HG03432 (cell line): ENCODE results near the gene IFITM2.
A peak's percentile ranks its signal among the peaks of the same experiment; 100 is the strongest.
"Not testable (repeated sequence)": the region's sequence is repeated elsewhere in the genome, so short reads cannot be mapped to it uniquely, and the experiment has no call there.

Source experiments
- ATAC-seq: cut with Tn5 transposase; IDR thresholded peaks from one replicate; pipeline ENCODE4 v1.9.1; 2021; ENCODE audit warnings: mild to moderate bottlenecking, moderate library complexity; ENCODE audit not compliant: unreplicated experiment

Gene IFITM2

DNA sequence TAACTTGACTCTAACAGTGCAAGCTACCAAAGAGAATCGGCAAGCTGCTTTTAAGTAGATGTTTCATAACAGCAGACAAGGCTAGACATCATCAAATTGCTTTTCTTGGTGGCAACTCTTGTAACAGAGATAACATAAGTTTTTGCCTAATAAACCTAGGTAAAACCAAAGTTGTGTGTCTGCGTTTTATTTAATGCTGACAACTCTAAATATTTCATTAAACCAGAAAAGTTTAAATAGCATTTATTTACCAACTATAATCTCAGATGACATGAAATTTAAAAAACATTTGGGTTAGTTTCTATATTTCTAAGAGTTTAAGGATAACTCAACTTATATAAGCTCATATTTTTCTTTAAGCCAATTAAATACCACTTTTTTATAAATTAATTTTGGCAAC lies 32.3 kb downstream of the IFITM2 start:
- no peak for ATAC-seq

DNA sequence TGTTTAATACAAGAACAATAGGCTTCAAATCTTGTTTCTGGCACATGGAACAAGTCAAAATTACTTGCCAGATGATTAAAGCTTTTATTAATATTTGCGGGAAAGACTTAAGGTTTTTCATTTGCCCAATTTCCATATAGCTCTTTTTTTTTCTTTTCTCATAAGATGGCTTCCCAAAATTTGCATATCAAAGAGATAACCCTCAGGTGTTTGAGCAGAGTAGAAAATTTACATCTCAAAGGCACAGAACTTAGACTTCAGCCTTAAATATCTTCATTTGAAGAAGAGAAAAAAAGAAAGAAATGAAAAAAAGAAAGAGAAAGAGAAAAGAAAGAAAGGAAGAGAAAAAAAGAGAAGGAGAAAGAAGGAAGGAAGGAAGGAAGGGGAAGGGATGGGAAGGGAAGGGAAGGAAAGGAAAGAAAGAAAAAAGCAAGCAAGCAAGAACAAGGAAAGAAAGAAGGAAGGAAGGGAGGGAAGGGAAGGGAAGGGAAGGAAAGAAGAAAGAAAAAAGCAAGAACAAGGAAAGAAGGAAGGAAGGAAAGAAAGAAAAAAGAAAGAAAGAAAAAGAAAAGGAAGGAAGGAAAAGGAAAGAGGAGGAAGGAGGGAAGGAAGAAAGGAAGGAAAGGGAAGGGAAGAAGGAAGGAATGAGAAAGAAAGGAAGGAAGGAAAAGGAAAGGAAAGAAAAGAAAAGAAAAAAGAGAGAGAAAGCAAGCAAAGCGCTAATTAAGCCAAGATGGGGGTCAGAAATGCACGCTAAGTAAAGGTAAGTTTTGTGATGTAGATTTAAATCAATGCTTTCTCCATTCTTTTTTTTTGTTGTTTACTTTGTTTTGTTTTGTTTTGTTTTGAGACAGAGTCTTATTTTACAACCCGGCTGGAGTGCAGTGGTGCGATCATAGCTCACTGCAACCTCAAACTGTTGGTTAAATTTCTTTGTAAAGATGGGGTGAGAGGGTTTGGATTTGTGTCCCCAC lies 33.2 kb downstream of the IFITM2 start:
- no peak for ATAC-seq

DNA sequence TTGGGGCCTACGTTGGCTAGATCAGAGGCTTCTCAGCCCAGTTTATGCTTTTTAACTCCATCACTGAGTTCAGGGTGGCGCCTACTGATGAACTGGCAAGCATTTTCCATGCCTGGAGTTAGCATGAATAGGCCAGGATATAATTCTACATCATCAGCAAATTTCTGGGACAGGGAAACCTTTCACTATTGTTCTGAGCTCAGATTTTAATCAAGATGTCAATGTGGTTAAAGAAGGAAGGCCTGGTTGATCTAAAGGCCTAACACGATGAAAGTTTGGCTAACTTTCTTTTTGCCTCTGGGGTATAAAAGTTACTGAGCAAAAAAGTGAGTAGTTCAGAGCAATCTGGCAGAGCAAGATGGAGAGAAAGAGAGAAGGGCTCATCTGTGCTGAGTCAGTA lies 34.7 kb downstream of the IFITM2 start:
- ATAC-seq, result no peak

DNA sequence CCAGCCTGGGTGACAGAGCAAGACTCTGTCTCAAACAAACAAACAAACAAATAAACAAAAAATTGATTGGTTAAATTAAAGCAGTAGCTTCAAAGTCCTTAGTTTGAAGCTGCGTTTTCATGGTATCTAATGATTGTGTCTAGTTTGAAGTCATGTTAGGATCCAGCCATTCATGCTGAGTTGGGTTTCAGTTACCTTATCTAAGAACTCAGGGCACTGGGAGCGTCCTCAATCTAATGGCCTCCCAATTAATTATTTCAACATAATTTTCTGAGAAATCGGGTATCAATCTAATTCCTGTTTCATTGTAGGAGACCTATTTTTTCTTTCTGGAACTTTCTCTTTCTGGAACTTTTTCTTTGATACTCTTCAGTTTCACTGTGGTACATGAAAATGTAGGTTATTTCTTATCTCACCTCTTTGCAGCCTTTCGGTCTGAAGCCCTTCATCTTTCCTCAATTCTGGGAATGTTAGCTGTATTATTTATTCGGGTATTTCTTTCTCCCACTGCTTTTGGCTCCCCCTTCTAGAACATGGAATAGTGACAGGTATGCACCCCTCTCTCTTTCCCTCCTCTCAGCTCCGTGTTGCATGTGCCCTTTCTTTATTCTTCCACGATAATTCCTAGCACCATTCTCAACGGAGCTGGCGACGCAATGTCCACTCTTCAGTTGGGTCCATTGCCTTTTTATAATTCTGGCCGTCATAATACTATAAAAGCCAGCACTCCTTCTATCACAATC lies 37.4 kb downstream of the IFITM2 start:
- ATAC-seq, result no peak

DNA sequence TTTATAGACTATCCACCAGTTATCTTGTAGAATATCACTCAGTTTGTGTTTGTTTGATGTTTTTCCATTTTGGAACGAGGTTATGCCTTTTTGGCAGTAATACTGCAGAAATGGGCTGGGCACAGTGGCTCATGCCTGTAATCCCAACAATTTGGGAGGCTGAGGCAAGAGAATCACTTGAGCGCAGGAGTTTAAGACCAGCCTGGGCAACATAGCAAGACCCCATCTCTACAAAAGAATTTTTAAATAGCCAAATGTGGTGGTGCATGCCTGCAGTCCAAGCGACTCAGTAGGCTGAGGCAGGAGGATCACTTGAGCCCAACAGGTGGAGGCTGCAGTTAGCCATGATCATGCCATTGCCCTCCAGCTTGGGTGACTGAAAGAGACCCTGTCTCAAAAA lies 38.9 kb downstream of the IFITM2 start:
- ATAC-seq, result no peak

DNA sequence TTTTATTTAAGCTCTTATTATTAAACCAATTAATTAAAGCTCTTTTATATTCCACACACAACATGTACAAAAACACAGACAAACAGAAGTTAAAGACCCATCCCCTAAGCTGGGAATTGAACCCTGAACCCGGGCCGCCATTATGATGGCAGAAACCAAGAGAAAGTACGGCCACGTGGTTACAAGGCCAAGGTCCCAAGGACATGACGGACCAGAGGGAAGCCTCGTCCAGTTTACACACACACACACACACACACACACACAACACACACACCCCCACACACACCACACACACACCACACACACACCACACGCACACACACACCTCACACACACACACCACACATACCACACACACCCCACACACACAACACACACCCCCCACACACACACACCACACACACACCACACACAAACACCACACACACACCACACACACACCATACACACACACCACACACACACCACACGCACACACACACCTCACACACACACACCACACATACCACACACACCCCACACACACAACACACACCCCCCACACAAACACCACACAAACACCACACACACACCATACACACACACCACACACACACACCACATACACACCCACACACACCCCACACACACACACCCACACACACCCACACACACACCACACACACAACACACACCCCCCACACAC lies 41.8 kb downstream of the IFITM2 start:
- not testable (repeated sequence) for ATAC-seq

DNA sequence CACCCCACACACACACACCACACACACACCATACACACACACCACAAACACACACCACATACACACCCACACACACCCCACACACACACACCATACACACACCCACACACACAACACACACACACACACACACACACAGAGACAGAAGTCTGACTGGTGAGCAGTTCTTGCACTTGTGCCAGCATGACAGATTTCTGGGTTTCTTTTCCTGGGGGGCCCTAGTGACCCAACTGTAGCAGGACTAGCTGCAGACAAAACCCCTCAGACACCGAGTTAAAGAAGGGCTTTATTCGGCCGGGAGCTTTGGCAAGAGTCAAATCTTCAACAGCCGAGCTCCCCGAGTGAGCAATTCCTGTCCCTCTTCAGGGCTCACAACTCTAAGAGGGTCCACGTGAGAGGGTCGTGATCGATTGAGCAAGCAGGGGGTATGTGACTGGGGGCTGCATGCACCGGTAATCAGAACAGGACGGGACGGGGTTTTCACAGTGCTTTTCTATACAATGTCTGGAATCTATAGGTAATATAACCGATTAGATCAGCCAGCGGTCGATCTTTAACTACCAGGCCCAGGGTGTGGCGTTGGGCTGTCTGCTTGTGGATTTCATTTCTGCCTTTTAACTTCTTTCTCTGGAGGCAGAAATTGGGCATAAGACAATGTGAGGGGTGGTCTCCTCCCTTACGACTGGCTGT lies 42.6 kb downstream of the IFITM2 start:
- ATAC-seq, result not testable (repeated sequence)

DNA sequence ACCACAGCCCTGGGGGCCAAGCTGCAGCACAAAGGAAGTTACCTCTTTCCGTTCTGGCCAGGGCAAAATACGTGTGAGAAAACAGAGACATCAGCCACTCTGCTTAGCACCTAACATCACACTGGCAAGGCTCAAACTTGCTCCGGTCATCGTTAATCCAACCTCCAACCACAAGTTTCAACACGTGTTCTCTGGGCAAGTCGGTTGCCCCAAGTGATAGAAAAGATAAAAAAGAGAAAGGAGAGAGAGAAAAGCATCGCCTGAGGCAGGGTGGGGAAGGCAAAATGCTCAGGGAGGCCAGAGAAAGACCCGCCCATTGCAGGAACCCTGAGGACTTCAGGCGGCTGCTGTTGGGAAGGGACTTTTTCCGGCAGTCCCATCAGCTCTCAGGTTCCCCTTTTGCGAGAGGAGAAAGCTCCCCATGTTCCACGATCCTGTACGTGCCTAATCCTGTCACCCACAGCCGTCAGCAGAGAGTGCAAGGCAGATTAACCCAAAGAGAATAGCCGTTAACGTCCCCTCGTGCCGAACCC lies 43.2 kb downstream of the IFITM2 start:
- ATAC-seq, result no peak

DNA sequence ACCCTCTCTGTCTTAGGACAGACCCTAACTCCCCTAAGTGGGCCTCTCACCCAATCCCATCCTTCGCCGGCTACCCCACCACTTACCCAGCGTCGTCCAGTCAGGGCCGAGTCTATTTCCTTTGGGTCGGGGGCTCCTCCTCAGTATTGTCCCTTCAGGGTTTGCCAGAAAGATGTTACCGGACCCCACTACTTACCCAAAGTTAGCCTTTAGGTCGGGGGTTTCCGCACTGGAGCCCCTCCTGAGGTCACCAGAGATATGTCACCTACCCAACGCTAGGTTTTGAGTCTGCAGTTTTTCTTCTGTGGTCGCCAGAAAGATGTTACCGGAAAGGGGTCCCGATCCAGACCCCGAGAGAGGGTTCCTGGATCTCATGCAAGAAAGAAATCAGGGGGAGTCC lies 43.8 kb downstream of the IFITM2 start:
- ATAC-seq, result no peak

DNA sequence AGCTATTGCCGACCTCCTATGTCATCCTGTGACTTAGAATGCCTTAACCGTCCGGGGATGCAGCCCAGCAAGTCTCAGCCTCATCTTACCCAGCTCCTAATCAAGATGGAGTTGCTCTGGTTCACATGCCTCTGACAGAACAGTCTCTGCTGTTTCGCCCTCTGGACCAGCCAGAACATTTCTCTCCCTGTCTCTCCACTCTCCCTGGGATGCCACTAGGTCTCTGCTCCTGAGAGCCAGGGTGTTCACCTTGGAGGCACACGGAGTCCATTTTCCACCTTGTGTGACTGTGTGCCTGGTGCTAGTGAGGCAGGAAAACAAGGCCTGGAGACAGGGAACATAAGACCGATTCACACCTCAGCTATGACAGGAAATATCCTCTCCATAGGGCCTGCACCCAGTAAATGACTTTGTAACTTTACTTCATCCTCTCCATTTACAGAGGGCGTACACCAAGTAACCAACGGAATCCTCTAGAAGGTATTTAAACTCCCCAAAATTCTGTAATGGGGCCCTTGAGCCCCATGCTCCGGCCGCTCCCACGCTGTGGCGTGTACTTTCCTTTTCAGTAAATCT lies 44.9 kb downstream of the IFITM2 start:
- no peak for ATAC-seq

DNA sequence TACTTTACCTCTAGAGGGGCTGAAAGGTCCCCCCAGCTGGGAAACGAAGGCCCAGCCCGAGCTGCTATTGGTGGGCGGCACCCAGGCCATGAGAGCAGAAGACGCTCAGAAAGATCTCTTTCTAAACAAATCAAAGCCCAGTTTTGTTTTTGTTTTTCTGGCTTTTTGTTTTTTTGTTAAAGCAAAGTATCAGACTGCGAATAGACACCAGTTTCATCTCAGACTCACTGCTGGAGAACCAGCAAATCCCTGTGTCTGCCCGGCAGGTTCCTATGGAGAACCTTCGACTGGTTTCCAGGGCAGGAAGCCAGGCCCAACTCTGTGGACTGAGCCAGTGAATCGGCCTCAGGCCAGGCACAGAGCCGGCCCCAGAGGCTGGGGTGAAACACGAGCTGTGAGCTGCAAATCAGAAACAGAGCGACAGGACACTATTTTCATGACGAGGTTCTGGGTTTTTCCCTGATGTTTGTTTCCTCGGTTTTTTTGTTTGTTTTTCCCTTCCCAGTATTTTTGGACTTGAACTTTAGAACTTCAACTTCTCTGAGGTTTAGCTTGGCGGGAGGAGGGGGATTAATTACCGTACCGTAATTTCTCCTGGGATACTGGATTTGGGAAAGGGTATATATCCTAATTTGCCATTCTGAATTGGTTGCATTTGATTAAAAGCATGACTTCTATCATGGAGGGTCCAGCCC lies 45.7 kb downstream of the IFITM2 start:
- no peak for ATAC-seq

DNA sequence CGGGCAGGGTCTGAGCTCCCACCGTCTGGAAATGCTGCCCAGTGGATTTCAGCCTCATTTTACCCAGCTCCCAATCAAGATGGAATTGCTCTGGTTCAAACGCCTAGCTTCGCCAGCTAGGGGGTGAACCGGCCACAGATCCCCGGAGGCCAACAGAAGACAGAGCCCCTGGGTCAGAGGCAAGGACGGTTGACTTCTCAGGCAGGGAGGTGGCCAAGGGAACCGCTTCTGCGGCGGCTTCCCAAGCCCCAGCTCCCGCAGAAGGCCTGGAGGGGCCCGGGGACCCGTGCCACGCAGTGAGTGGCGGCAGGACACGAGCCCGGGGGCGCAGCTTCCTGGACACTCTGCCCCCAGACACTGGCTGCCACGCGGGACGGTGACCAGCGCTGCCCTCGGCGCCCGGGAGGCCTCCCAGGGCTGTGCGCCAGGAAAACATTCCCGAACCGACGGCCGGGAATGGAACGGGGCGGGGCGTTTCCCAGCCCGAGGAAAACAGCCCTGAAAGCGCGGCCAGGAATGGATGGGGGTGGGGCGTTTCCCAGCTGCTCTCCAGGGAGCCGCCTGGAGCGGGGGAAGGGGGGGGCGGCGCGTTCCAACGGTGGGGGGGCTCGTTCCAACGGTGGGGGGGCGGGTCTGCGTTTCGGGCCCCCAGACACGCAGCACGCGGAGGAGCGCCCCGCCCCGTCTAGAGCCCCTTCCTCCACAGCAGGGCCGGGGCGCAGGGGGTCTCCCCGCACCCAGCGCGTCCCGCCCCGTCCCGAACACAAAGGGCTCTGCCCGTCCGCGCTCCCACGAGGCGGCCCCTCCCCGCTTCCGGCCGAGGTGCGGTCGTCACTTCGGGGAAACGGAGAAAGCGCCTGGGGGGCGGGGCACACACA lies 48.2 kb downstream of the IFITM2 start:
- ATAC-seq, result peak; percentile 67

DNA sequence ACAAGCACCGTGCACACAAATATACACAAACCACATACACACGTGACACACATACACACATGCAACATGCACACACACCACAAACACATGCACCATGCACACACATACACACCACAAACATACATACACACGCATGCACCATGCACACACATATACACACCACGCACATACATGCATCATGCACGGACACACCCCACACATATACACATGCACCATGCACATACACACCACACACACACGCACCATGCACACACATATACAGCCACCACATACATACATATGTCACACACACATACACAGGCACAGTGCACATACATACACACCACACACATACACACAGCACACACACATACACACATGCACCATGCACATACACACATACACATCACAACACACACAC lies 49.0 kb downstream of the IFITM2 start:
- ATAC-seq, result no peak

DNA sequence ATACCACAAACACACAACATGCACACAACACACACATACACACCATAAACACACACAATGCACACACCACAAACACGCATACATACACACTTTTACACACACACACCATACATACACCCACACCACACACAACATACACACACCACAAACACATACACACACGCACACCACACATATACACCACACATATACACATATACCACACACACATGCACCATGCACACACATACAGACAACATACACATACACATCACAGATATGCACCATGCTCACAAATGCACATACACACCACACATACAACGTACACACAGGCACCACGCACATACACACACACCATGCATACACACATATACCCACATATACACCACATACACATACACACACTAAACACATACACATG lies 50.0 kb downstream of the IFITM2 start:
- ATAC-seq, result no peak

DNA sequence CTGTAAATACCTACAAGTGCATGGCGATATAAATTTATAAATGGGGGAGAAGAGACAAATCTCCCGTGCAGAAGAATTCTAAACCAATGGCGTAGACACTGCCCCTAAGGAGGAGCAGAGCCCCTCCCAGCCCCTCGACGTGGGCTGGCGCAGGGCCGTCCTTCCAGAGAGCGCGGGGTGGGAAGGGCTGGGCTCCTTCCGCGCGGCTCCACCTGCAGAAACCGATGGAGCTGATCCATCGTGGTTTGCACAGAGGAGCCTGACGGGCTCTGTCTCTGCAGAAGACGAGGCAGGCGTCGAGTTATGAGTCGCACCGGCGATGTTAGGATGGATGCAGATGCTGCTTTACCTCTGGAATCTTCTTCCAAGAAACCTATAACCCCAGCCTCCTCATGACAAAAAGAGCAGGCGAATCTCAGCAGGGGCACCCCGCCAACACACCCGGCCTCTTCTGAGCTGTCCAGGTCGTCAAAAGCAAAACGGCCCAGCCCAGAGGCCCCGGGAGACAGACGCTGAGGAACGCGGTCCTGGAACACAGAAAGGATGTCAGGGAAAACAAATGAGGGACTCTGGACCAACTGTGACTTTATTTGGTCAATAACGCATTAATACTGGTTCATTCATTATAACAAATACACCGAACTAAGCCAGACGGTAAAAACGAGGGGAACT lies 50.6 kb downstream of the IFITM2 start:
- ATAC-seq, result no peak
